ENCODE data around the gene JPH3. TPM values are rescaled to one million over a fixed set of nuclear protein-coding genes. Genes with fewer than 3 reads are reported as not detected.

JPH3 gene
- total RNA-seq, 6 donors from 2014 or later, result 0.24 TPM; not detected in 5

DNA sequence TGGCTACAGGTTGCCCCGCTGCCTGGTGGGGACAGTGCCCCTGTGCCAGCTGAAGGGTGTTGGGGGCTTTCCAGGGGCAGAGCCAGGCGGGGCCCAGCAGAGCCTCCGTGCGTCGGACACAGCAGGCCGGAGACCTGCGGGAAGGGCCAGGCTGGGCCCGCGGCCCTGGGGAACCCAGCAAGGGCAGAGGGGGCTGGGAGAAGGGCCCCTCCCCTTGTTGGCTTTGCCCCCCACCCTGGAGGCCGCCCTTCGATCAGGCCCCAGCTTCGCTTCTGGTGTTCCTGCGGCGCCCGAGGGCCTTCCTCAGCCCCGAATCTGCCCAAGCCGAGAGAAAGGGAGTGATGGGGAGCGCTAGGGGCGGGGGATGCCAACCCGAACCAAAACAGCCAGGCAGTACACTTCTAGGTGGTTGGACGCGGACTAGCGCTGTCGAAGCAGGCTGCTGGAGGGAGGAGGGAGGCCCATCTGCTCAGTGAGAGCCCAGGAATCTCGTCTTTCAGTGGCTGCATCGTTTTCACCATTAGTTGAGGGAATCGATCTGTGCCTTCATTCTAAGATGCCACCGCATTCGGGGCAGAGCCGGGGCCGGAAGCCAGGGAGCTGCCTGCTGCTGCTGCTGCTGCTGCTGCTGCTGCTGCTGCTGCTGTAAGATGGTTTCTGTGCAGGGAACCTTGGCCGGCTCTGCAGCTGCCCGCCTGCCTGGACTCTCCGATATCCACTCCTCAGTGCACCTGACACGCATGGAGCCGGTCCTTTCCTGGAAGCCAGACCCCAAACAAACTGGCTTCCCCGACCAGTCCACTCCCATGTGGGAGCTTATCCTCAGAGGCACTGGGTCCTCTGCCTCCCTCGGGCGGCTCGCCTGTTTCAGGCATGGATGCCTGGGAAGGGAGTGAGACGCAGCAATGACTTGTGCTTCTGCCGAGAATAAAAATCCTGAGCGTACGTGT lies 1.7 kb downstream of the JPH3 start:
- Histone ChIP-seq H3K9me3 (no peaks in the 10 kb centered on the region), H3K36me3 (no peaks in the 10 kb centered on the region), H3K27me3 (peaks cover 0 to 34% (median 17%) of the 10 kb centered on the region in 4 donors), H3K4me1 (peaks cover 5 to 21% (median 8%) of the 10 kb centered on the region in 4 donors), H3K27ac (no peak overlapping the region), H3K4me3 (no peak overlapping the region)
- no peak for DNase-seq
- TF ChIP-seq POLR2A (IDR thresholded peaks at IDR 0.05) (no peak), POLR2AphosphoS5 (IDR thresholded peaks at IDR 0.05) (no peak), EP300 (IDR thresholded peaks at IDR 0.05) (no peak)
- TF ChIP-seq, protein P1, sequence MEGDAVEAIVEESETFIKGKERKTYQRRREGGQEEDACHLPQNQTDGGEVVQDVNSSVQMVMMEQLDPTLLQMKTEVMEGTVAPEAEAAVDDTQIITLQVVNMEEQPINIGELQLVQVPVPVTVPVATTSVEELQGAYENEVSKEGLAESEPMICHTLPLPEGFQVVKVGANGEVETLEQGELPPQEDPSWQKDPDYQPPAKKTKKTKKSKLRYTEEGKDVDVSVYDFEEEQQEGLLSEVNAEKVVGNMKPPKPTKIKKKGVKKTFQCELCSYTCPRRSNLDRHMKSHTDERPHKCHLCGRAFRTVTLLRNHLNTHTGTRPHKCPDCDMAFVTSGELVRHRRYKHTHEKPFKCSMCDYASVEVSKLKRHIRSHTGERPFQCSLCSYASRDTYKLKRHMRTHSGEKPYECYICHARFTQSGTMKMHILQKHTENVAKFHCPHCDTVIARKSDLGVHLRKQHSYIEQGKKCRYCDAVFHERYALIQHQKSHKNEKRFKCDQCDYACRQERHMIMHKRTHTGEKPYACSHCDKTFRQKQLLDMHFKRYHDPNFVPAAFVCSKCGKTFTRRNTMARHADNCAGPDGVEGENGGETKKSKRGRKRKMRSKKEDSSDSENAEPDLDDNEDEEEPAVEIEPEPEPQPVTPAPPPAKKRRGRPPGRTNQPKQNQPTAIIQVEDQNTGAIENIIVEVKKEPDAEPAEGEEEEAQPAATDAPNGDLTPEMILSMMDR (IDR thresholded peaks at IDR 0.05), result no peak
- no peak for ATAC-seq (ENCODE audit: low FRiP score in 2 of 2)
- 21 to 29% methylated on average over 13 to 31 of the region's 44 CpGs for WGBS, 2 donors

DNA sequence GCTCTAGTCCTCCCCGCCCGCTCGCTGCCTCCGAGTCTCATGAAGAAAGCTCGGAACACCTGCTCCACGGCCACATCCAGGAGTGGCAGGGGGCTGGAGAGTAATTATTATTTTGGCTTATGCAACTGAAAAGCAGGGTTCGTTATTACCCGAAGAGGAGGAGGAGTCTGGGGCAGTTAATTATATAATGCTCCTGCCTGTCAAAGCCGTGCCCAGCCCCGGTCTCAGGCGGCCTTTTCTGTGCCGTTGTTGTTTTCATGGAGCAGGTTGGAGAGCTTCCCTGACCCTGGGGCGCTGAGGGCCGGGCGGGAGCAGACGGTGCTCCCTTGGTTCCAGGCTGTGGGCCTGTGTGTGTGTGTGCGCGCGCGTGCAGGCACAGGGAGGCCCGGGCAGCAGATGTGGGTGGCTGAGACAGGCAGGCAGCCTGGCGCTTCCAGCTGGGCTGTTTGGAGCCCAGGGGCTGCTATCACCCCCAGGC lies 2.4 kb downstream of the JPH3 start:
- Histone ChIP-seq H3K9me3 (no peaks in the 10 kb centered on the region), H3K4me3 (no peak overlapping the region), H3K27ac (no peak overlapping the region), H3K4me1 (peaks cover 5 to 21% (median 8%) of the 10 kb centered on the region in 4 donors), H3K27me3 (peaks cover 0 to 34% (median 17%) of the 10 kb centered on the region in 4 donors), H3K36me3 (no peaks in the 10 kb centered on the region)
- TF ChIP-seq POLR2AphosphoS5 (IDR thresholded peaks at IDR 0.05), result no peak
- TF ChIP-seq, protein P1 (IDR thresholded peaks at IDR 0.05), result no peak
- TF ChIP-seq POLR2A (IDR thresholded peaks at IDR 0.05), result no peak
- TF ChIP-seq EP300 (IDR thresholded peaks at IDR 0.05), result no peak
- 80 to 82% methylated on average over 20 to 22 of the region's 22 CpGs for WGBS, 2 donors
- no peak for DNase-seq
- no peak for ATAC-seq (ENCODE audit: low FRiP score in 2 of 2)

DNA sequence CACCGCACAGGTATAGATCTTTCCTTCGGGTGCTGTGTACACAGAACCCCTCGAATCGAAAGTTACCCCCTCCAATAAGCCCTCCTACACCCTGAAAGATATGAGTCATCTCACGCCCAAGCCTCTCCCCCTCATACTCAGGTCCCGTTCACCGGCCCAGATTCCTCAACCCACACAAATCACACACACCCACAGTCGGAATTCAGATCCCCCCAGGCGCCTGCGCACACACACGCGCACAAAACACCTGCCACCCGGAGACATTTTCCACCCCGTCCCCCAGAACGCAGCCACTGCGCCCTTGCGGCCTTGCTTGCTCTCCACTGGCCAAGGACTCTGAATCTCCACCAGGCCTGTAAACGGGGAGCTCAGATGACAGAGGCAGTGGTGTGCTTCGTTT lies 4.9 kb downstream of the JPH3 start:
- H3K9me3 ChIP-seq, result no peaks in the 10 kb centered on the region
- ATAC-seq (ENCODE audit: low FRiP score in 2 of 2) (no peak), DNase-seq (no peak)
- 85% methylated on average over 19 of the region's 19 CpGs for WGBS, 2 donors
- TF ChIP-seq POLR2A (IDR thresholded peaks at IDR 0.05) (no peak), POLR2AphosphoS5 (IDR thresholded peaks at IDR 0.05) (no peak), EP300 (IDR thresholded peaks at IDR 0.05) (no peak)
- TF ChIP-seq, protein P1 (IDR thresholded peaks at IDR 0.05), result no peak
- H3K27ac ChIP-seq, result no peak overlapping the region
- peaks cover 0 to 24% (median 13%) of the 10 kb centered on the region in 4 donors for H3K27me3 ChIP-seq
- no peak overlapping the region for H3K4me3 ChIP-seq
- H3K4me1 ChIP-seq, result peaks cover 5 to 14% (median 8%) of the 10 kb centered on the region in 4 donors
- H3K36me3 ChIP-seq, result no peaks in the 10 kb centered on the region

- Histone ChIP-seq H3K4me1 (peaks cover 3 to 11% (median 6%) of the 10 kb centered on the region in 4 donors), H3K27me3 (peaks cover 0 to 21% (median 12%) of the 10 kb centered on the region in 4 donors), H3K27ac (no peak overlapping the region), H3K36me3 (no peaks in the 10 kb centered on the region), H3K4me3 (no peak overlapping the region), H3K9me3 (no peaks in the 10 kb centered on the region)
- ATAC-seq (ENCODE audit: low FRiP score in 2 of 2), result no peak
- TF ChIP-seq, protein P1 (IDR thresholded peaks at IDR 0.05), result no peak
- TF ChIP-seq POLR2AphosphoS5 (IDR thresholded peaks at IDR 0.05) (no peak), POLR2A (IDR thresholded peaks at IDR 0.05) (no peak), EP300 (IDR thresholded peaks at IDR 0.05) (no peak)
- WGBS, 2 donors, result 78 to 80% methylated on average over 13 of the region's 13 CpGs
- DNase-seq, result no peak
Observed at GRCh38 chr16:87607871-87608270, 5.6 kb downstream of the JPH3 start.
